Bronchial epithelial cell (primary cell): ENCODE data around the gene GNG7. TPM values are rescaled to one million over a fixed set of nuclear protein-coding genes. Genes with fewer than 3 reads are reported as not detected.

Experiments
- DNase-seq: peaks from one replicate; pipeline ENCODE4 v3.0.0-alpha.2; 2010; ENCODE audit warnings: low read depth
- FAIRE-seq: peaks from 2 replicates; lab custom pipeline; 2011; peaks lifted over from hg19 to GRCh38; lab: Jason Lieb, UNC
- H3K27me3 ChIP-seq: 2 replicates; pipeline ENCODE4 v1.5.1; 2011; ENCODE audit warnings: low read length; ENCODE audit not compliant: control insufficient read depth, insufficient read depth
- H3K36me3 ChIP-seq: 2 replicates; pipeline ENCODE4 v1.5.1; 2011; ENCODE audit warnings: low read length; ENCODE audit not compliant: control insufficient read depth, insufficient read depth
- H3K4me3 ChIP-seq: 2 replicates; pipeline ENCODE4 v1.5.1; 2011; ENCODE audit warnings: mild to moderate bottlenecking, low read depth, low read length, control low read depth
- CTCF ChIP-seq: IDR thresholded peaks from 2 replicates; pipeline ENCODE4 v1.5.1; 2011; ENCODE audit warnings: mild to moderate bottlenecking, moderate library complexity, low read length, control low read depth, inconsistent platforms; ENCODE audit not compliant: insufficient read depth, severe bottlenecking
- total RNA-seq: library from RNA; depleted of rRNA; stranded (reverse); fragments of >200 nt; gene quantifications from 2 replicates; pipeline ENCODE4 v1.2.1, GENCODE V29; 2014

Gene GNG7
- total RNA-seq, 1 donor from 2014 or later: under 0.01 TPM

- DNase-seq (no peak), FAIRE-seq (no peak)
- Histone ChIP-seq H3K36me3 (no peaks in the 10 kb centered on the region), H3K4me3 (no peak overlapping the region), H3K27me3 (peaks cover 2% of the 10 kb centered on the region)
- no peak for TF ChIP-seq CTCF
Measured at GRCh38 chr19:2589441-2589840, 113.1 kb downstream of the GNG7 start.

- FAIRE-seq: no peak
- no peak for TF ChIP-seq CTCF
Measured at GRCh38 chr19:2588081-2588777, 114.3 kb downstream of the GNG7 start.

GRCh38 chr19:2587001-2587719 lies 115.3 kb downstream of the GNG7 start:
- DNase-seq (no peak), FAIRE-seq (no peak)
- H3K36me3 ChIP-seq: no peaks in the 10 kb centered on the region
- TF ChIP-seq CTCF: no peak
- H3K4me3 ChIP-seq: no peak overlapping the region
- peaks cover 2% of the 10 kb centered on the region for H3K27me3 ChIP-seq

More at GRCh38 chr19:2588081-2588777, 114.3 kb downstream of the GNG7 start:
- Histone ChIP-seq H3K36me3 (no peaks in the 10 kb centered on the region), H3K27me3 (peaks cover 2% of the 10 kb centered on the region), H3K4me3 (no peak overlapping the region)
- no peak for DNase-seq

- no peaks in the 10 kb centered on the region for H3K36me3 ChIP-seq
- no peak for FAIRE-seq
- no peaks in the 10 kb centered on the region for H3K27me3 ChIP-seq
- H3K4me3 ChIP-seq: no peak overlapping the region
- TF ChIP-seq CTCF: no peak
- DNase-seq: no peak
Measured at GRCh38 chr19:2586196-2586595, 116.3 kb downstream of the GNG7 start.

- H3K4me3 ChIP-seq: no peak overlapping the region
- DNase-seq (no peak), FAIRE-seq (no peak)
- no peaks in the 10 kb centered on the region for H3K27me3 ChIP-seq
- TF ChIP-seq CTCF: no peak
- no peaks in the 10 kb centered on the region for H3K36me3 ChIP-seq
Measured at GRCh38 chr19:2584002-2584401, 118.5 kb downstream of the GNG7 start.
